ENCODE data around the gene ADARB1. TPM values are rescaled to one million over a fixed set of nuclear protein-coding genes. Genes with fewer than 3 reads are reported as not detected.
A peak's percentile ranks its signal among the peaks of the same experiment; 100 is the strongest.
"Not testable (repeated sequence)": the region's sequence is repeated elsewhere in the genome, so short reads cannot be mapped to it uniquely, and the experiment has no call there.

Gene ADARB1
- total and polyA plus RNA-seq, 9 donors: 6.0 to 23.7 (median 16.3) TPM

GRCh38 chr21:45027241-45028196 lies 46.9 kb upstream of the ADARB1 start:
- TF ChIP-seq EP300 (IDR thresholded peaks at IDR 0.05) (no peak), CTCF (IDR thresholded peaks at IDR 0.05) (no peak), POLR2A (IDR thresholded peaks at IDR 0.05) (no peak)
- WGBS, 3 donors: 89 to 93% (median 92%) methylated on average over 18 to 21 of the region's 21 CpGs
- H3K4me3 ChIP-seq: no peak overlapping the region

GRCh38 chr21:45028645-45029044 lies 45.7 kb upstream of the ADARB1 start:
- intact Hi-C loops (cut with DNase I); H3K4me3 ChIP-seq; H3K9me3 ChIP-seq; H3K27me3 ChIP-seq; H3K36me3 ChIP-seq; H3K27ac ChIP-seq; DNase-seq: not testable (repeated sequence)
- peaks cover 11% of the 10 kb centered on the region for H3K4me1 ChIP-seq (ENCODE audit: insufficient read depth)
- 87 to 93% (median 91%) methylated on average over 6 to 12 of the region's 12 CpGs for WGBS, 3 donors

More at GRCh38 chr21:45027241-45028196, 46.9 kb upstream of the ADARB1 start:
- intact Hi-C loops (cut with DNase I): no loop called here
- Histone ChIP-seq H3K4me1 (ENCODE audit: insufficient read depth) (peaks cover 6% of the 10 kb centered on the region), H3K9me3 (no peaks in the 10 kb centered on the region), H3K36me3 (no peaks in the 10 kb centered on the region), H3K27me3 (no peaks in the 10 kb centered on the region), H3K27ac (no peak overlapping the region)
- peak in 1 of 5 donors; percentile 18 for DNase-seq

GRCh38 chr21:45029298-45029947 lies 45.0 kb upstream of the ADARB1 start:
- H3K4me1 ChIP-seq (ENCODE audit: insufficient read depth): peaks cover 18% of the 10 kb centered on the region
- no peaks in the 10 kb centered on the region for H3K36me3 ChIP-seq
- no peak overlapping the region for H3K27ac ChIP-seq
- WGBS, 3 donors: 87 to 92% (median 90%) methylated on average over 14 of the region's 14 CpGs
- TF ChIP-seq POLR2A (IDR thresholded peaks at IDR 0.05) (no peak), EP300 (IDR thresholded peaks at IDR 0.05) (no peak), CTCF (IDR thresholded peaks at IDR 0.05) (no peak)
- intact Hi-C loops (cut with DNase I): no loop called here
- DNase-seq: no peak
- no peaks in the 10 kb centered on the region for H3K9me3 ChIP-seq
- H3K4me3 ChIP-seq: no peak overlapping the region
- H3K27me3 ChIP-seq: no peaks in the 10 kb centered on the region

- DNase-seq: no peak
- H3K4me1 ChIP-seq (ENCODE audit: insufficient read depth): peaks cover 20% of the 10 kb centered on the region
These were observed 44.3 kb upstream of the ADARB1 start for GRCh38 chr21:45029948-45030681.

More at GRCh38 chr21:45029948-45030681, 44.3 kb upstream of the ADARB1 start:
- H3K9me3 ChIP-seq: no peaks in the 10 kb centered on the region
- no peaks in the 10 kb centered on the region for H3K36me3 ChIP-seq
- intact Hi-C loops (cut with DNase I): loop anchor here in 3 of 4 donors (5.0 to 10.0 kb wide), 3 partner anchors 68 to 105 kb away; no protein-coding TSS in a partner anchor
- H3K4me3 ChIP-seq: no peak overlapping the region
- no peak for TF ChIP-seq POLR2A (IDR thresholded peaks at IDR 0.05)
- TF ChIP-seq CTCF (IDR thresholded peaks at IDR 0.05): no peak
- no peak for TF ChIP-seq EP300 (IDR thresholded peaks at IDR 0.05)
- WGBS, 3 donors: 85 to 90% (median 87%) methylated on average over 26 of the region's 26 CpGs
- no peak overlapping the region for H3K27ac ChIP-seq
- no peaks in the 10 kb centered on the region for H3K27me3 ChIP-seq

Data from ovary (tissue), 9 donors.